Testis (tissue), 3 donors: Measurements from ENCODE around the gene SLC38A7. TPM values are rescaled to one million over a fixed set of nuclear protein-coding genes. Genes with fewer than 3 reads are reported as not detected.

Experiments used
- DNase-seq: peaks from one replicate; pipeline ENCODE4 v3.0.0-alpha.2; 2019
- H3K27ac ChIP-seq, 2 donors: fragments of 200-600 bp; sonication (generic); one replicate each; pipeline ENCODE4 v1.5.1; 2019
- H3K27me3 ChIP-seq: fragments of 200-600 bp; sonication (generic); one replicate; pipeline ENCODE4 v1.5.1; 2019
- H3K36me3 ChIP-seq: fragments of 200-600 bp; sonication (generic); one replicate; pipeline ENCODE4 v1.5.1; 2017; ENCODE audit warnings: low read depth; ENCODE audit errors: missing control alignments
- H3K4me1 ChIP-seq: fragments of 200-600 bp; sonication (generic); one replicate; pipeline ENCODE4 v1.5.1; 2019
- H3K4me3 ChIP-seq, 2 donors: fragments of 200-600 bp; sonication (generic); one replicate each; pipeline ENCODE4 v1.5.1; 2017 to 2019
- H3K9me3 ChIP-seq: fragments of 200-600 bp; sonication (generic); one replicate; pipeline ENCODE4 v1.5.1; 2017
- CTCF ChIP-seq, 3 experiments: fragments of 450-650 bp in 2 of 3; fragments of 200-600 bp in 1 of 3; sonication (generic) in 1 of 3; IDR thresholded peaks; one replicate each; pipeline ENCODE4 v1.5.1; 2016 to 2019; ENCODE audit warnings: antibody characterized with exemption in 3 of 3, mild to moderate bottlenecking in 2 of 3, moderate library complexity in 1 of 3
- POLR2A ChIP-seq: fragments of 450-650 bp; IDR thresholded peaks from one replicate; pipeline ENCODE4 v1.6.1; 2017; ENCODE audit warnings: antibody characterized with exemption, mild to moderate bottlenecking, moderate library complexity
- WGBS, 2 donors: methylation state at CpG; one replicate each; pipeline ENCODE4 v1.1.5; 2018; 5-methylcytosine and 5-hydroxymethylcytosine counted together
- intact Hi-C: fragments of 100-400 bp; cut with DNase I; formaldehyde crosslinking; loops from one replicate; pipeline ENCODE4 v1.15.1; 2023; ENCODE audit warnings: low total_unique reads
- polyA plus RNA-seq: library from polyadenylated mRNA; stranded (reverse); fragments of 350-450 nt; fragmentation: Illumina TruSeq; extraction: RNeasy Lipid Tissue Mini Kit (QIAGEN cat#74804); gene quantifications from one replicate; pipeline ENCODE4 v1.2.3, GENCODE V29; 2014; ENCODE audit warnings: low read depth, low replicate concordance; ENCODE audit not compliant: insufficient read depth
- total RNA-seq, 2 donors: library from RNA; depleted of rRNA; stranded (reverse); fragments of >200 nt; gene quantifications; one replicate each; pipeline ENCODE4 v1.2.3, GENCODE V29; 2016

The SLC38A7 gene
- total and polyA plus RNA-seq, 3 donors from 2014 or later, result 37.4 to 76.4 (median 66.6) TPM

- Histone ChIP-seq H3K27me3 (no peaks in the 10 kb centered on the region), H3K4me1 (no peaks in the 10 kb centered on the region), H3K9me3 (no peaks in the 10 kb centered on the region), H3K36me3 (no peaks in the 10 kb centered on the region), H3K4me3 (no peak overlapping the region), H3K27ac (no peak overlapping the region)
- TF ChIP-seq CTCF (IDR thresholded peaks at IDR 0.05), result no peak
- no peak for TF ChIP-seq POLR2A
- WGBS, 2 donors, result 86 to 90% methylated on average over 4 of the region's 4 CpGs
- intact Hi-C loops, result no loop called here
- DNase-seq, result no peak
Measured at GRCh38 chr16:58647107-58647506, 37.5 kb downstream of the SLC38A7 start.

- 86 to 90% methylated on average over 5 to 8 of the region's 8 CpGs for WGBS, 2 donors
- intact Hi-C loops, result no loop called here
- no peak overlapping the region for H3K27ac ChIP-seq
Measured at GRCh38 chr16:58644765-58645487, 39.6 kb downstream of the SLC38A7 start.

GRCh38 chr16:58644108-58644507, 40.5 kb downstream of the SLC38A7 start:
- intact Hi-C loops, result no loop called here
- TF ChIP-seq POLR2A, result no peak
- TF ChIP-seq CTCF (IDR thresholded peaks at IDR 0.05), result no peak
- no peaks in the 10 kb centered on the region for H3K9me3 ChIP-seq
- 72 to 77% methylated on average over 5 of the region's 5 CpGs for WGBS, 2 donors
- DNase-seq, result no peak
- H3K27ac ChIP-seq, result no peak overlapping the region
- H3K27me3 ChIP-seq, result no peaks in the 10 kb centered on the region
- no peak overlapping the region for H3K4me3 ChIP-seq
- no peaks in the 10 kb centered on the region for H3K4me1 ChIP-seq
- H3K36me3 ChIP-seq, result no peaks in the 10 kb centered on the region

More at GRCh38 chr16:58644765-58645487, 39.6 kb downstream of the SLC38A7 start:
- DNase-seq, result no peak
- TF ChIP-seq CTCF (IDR thresholded peaks at IDR 0.05) (no peak), POLR2A (no peak)
- H3K4me3 ChIP-seq, result no peak overlapping the region
- H3K36me3 ChIP-seq, result no peaks in the 10 kb centered on the region
- no peaks in the 10 kb centered on the region for H3K9me3 ChIP-seq
- no peaks in the 10 kb centered on the region for H3K4me1 ChIP-seq
- no peaks in the 10 kb centered on the region for H3K27me3 ChIP-seq

- Histone ChIP-seq H3K36me3 (no peaks in the 10 kb centered on the region), H3K9me3 (no peaks in the 10 kb centered on the region), H3K27me3 (no peaks in the 10 kb centered on the region), H3K27ac (no peak overlapping the region), H3K4me3 (no peak overlapping the region), H3K4me1 (peaks cover 3% of the 10 kb centered on the region)
- no peak for DNase-seq
- TF ChIP-seq CTCF (IDR thresholded peaks at IDR 0.05), result no peak
- no peak for TF ChIP-seq POLR2A
- WGBS, 2 donors, result 83% methylated on average over 5 of the region's 5 CpGs; no CpG with 5 or more reads in 1 of the 2 donors
- intact Hi-C loops, result no loop called here
Measured at GRCh38 chr16:58640949-58641348, 43.6 kb downstream of the SLC38A7 start.

- Histone ChIP-seq H3K4me1 (peaks cover 3% of the 10 kb centered on the region), H3K27ac (no peak overlapping the region), H3K9me3 (no peaks in the 10 kb centered on the region), H3K4me3 (no peak overlapping the region), H3K27me3 (no peaks in the 10 kb centered on the region), H3K36me3 (no peaks in the 10 kb centered on the region)
- WGBS, 2 donors, result 83 to 89% methylated on average over 5 to 8 of the region's 8 CpGs
- DNase-seq, result no peak
- no peak for TF ChIP-seq CTCF (IDR thresholded peaks at IDR 0.05)
- no peak for TF ChIP-seq POLR2A
- intact Hi-C loops, result loop anchor here (10.0 kb wide), 1 partner anchor 125 kb away; the partner anchor contains the start of gene SETD6
Measured at GRCh38 chr16:58639836-58640235, 44.7 kb downstream of the SLC38A7 start.
